ENCODE results near the gene ZBTB44.

ZBTB44 gene

DNA sequence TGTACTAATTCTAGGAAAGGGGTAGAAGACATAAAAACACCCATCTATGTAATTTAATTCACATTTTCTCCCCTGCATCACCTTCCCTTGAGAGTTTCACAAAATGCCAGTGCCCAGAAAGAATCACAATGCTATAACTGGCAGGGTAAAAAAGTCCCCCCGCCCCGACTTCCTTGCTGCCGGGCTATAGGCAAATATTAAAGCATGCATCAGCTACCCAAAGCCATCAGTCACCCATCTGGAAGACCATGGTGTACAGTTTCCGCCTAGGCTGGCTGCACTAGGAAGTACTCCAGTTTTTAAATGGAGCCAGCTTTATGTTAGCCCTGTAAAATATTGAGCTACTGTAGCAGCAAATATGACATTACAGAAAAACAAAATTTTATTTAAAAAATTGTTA is 87.3 kb downstream of the ZBTB44 start:
- no peak overlapping the region for H3K4me3 Mint-ChIP-seq
- peaks cover 8% of the 10 kb centered on the region for H3K4me1 Mint-ChIP-seq
- H3K27ac Mint-ChIP-seq: no peak overlapping the region
- H3K27me3 Mint-ChIP-seq (ENCODE audit: low read depth, poor library complexity): no peaks in the 10 kb centered on the region
- no peaks in the 10 kb centered on the region for H3K9me3 Mint-ChIP-seq
- H3K36me3 Mint-ChIP-seq (ENCODE audit: low read depth): peaks cover 34% of the 10 kb centered on the region
- DNase-seq: no peak
- no peak for TF ChIP-seq CTCF (IDR thresholded peaks at IDR 0.05)

- Mint-ChIP-seq H3K4me1 (peaks cover 8% of the 10 kb centered on the region), H3K36me3 (ENCODE audit: low read depth) (peaks cover 36% of the 10 kb centered on the region), H3K27me3 (ENCODE audit: low read depth, poor library complexity) (no peaks in the 10 kb centered on the region), H3K4me3 (no peak overlapping the region), H3K27ac (peak overlapping the region; percentile 62), H3K9me3 (no peaks in the 10 kb centered on the region)
- no peak for DNase-seq
- TF ChIP-seq CTCF (IDR thresholded peaks at IDR 0.05): no peak
Measured at GRCh38 chr11:130223291-130223971, 91.3 kb downstream of the ZBTB44 start.

GRCh38 chr11:130220311-130221035 is 94.2 kb downstream of the ZBTB44 start:
- Mint-ChIP-seq H3K4me3 (no peak overlapping the region), H3K9me3 (no peaks in the 10 kb centered on the region), H3K36me3 (ENCODE audit: low read depth) (peaks cover 29% of the 10 kb centered on the region), H3K27ac (peak overlapping the region; percentile 68), H3K27me3 (ENCODE audit: low read depth, poor library complexity) (no peaks in the 10 kb centered on the region), H3K4me1 (peaks cover 30% of the 10 kb centered on the region)
- no peak for DNase-seq
- TF ChIP-seq CTCF (IDR thresholded peaks at IDR 0.05): no peak

DNA sequence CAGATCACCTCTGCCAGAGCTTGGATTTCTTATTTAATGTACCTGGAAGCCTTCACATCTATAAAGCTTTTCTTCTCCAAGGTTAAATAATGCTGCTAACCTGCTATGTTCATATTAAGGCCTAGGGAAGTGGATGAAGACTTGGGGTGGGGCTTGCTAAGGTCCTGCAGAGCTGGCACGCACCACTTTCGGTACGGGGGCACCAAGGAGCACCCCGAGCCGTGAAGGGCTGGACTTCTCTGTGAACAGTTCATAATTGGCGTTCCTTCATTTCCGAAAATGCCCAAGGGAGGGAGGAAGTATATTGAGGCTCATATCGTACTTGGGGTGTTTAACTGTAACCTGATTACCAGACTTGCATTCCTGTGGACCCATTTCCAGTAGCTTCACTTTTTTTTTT is 95.6 kb downstream of the ZBTB44 start:
- DNase-seq: no peak
- TF ChIP-seq CTCF (IDR thresholded peaks at IDR 0.05): no peak
- H3K36me3 Mint-ChIP-seq (ENCODE audit: low read depth): peaks cover 19% of the 10 kb centered on the region
- H3K4me3 Mint-ChIP-seq: no peak overlapping the region
- H3K4me1 Mint-ChIP-seq: peaks cover 22% of the 10 kb centered on the region
- H3K9me3 Mint-ChIP-seq: no peaks in the 10 kb centered on the region
- H3K27ac Mint-ChIP-seq: no peak overlapping the region
- H3K27me3 Mint-ChIP-seq (ENCODE audit: low read depth, poor library complexity): peaks cover 4% of the 10 kb centered on the region

- no peaks in the 10 kb centered on the region for H3K9me3 Mint-ChIP-seq
- peaks cover 14% of the 10 kb centered on the region for H3K36me3 Mint-ChIP-seq (ENCODE audit: low read depth)
- H3K4me1 Mint-ChIP-seq: peaks cover 22% of the 10 kb centered on the region
- no peak overlapping the region for H3K27ac Mint-ChIP-seq
- peaks cover 4% of the 10 kb centered on the region for H3K27me3 Mint-ChIP-seq (ENCODE audit: low read depth, poor library complexity)
- no peak for DNase-seq
- TF ChIP-seq CTCF (IDR thresholded peaks at IDR 0.05): no peak
- no peak overlapping the region for H3K4me3 Mint-ChIP-seq
Measured at GRCh38 chr11:130218501-130219070, 96.1 kb downstream of the ZBTB44 start.

All from nephron progenitor cell (in vitro differentiated cells).